Fibroblast of lung (primary cell): ENCODE results near the gene STX1B. TPM values are rescaled to one million over a fixed set of nuclear protein-coding genes. Genes with fewer than 3 reads are reported as not detected.

Experiments used
- DNase-seq, 2 donors: peaks; one replicate each; pipeline versions ENCODE4 v3.0.0 to v3.0.0-alpha.2; 2010; ENCODE audit warnings: low read depth in 2 of 2
- H2AFZ ChIP-seq: 2 replicates; pipeline ENCODE4 v1.5.1; 2012; ENCODE audit warnings: low read length, control low read depth, inconsistent platforms
- H3K27ac ChIP-seq: 2 replicates; pipeline ENCODE4 v1.5.1; 2011; ENCODE audit warnings: low read length, control low read depth; ENCODE audit not compliant: insufficient read depth
- H3K27me3 ChIP-seq: 2 replicates; pipeline ENCODE4 v1.5.1; 2011; ENCODE audit warnings: mild to moderate bottlenecking, low read length; ENCODE audit not compliant: control insufficient read depth, insufficient read depth
- H3K36me3 ChIP-seq: 2 replicates; pipeline ENCODE4 v1.5.1; 2011; ENCODE audit warnings: low read length; ENCODE audit not compliant: control insufficient read depth, insufficient read depth
- H3K4me1 ChIP-seq: 2 replicates; pipeline ENCODE4 v1.5.1; 2011; ENCODE audit warnings: low read length; ENCODE audit not compliant: control insufficient read depth, insufficient read depth; ENCODE audit errors: extremely low read depth
- H3K4me2 ChIP-seq: 2 replicates; pipeline ENCODE4 v1.5.1; 2011; ENCODE audit warnings: low read length, control low read depth; ENCODE audit not compliant: insufficient read depth; ENCODE audit errors: extremely low read depth
- H3K4me3 ChIP-seq, 4 experiments: fragments of 200-600 bp in 1 of 4; sonication (generic) in 1 of 4; replicated peaks in 1 of 4; 2 replicates each; pipeline ENCODE4 v1.5.1; 2011 to 2016; ENCODE audit warnings: low read length in 4 of 4, low read depth in 3 of 4, mild to moderate bottlenecking in 3 of 4, control low read depth in 2 of 4, inconsistent platforms in 1 of 4, mixed read lengths in 1 of 4; ENCODE audit not compliant: insufficient read depth in 1 of 4; ENCODE audit errors: control extremely low read depth in 1 of 4
- H3K79me2 ChIP-seq: 2 replicates; pipeline ENCODE4 v1.5.1; 2012; ENCODE audit warnings: mild to moderate bottlenecking, low read length, inconsistent platforms; ENCODE audit not compliant: control insufficient read depth, insufficient read depth
- H3K9ac ChIP-seq: 2 replicates; pipeline ENCODE4 v1.5.1; 2011; ENCODE audit warnings: mild to moderate bottlenecking, low read length, control low read depth; ENCODE audit not compliant: insufficient read depth
- H3K9me3 ChIP-seq: 2 replicates; pipeline ENCODE4 v1.5.1; 2012; ENCODE audit warnings: low read depth, low read length; ENCODE audit not compliant: control insufficient read depth, insufficient read depth
- H4K20me1 ChIP-seq: 2 replicates; pipeline ENCODE4 v1.5.1; 2011; ENCODE audit warnings: low read length; ENCODE audit not compliant: control insufficient read depth, insufficient read depth; ENCODE audit errors: extremely low read depth
- CTCF ChIP-seq, 2 donors: IDR thresholded peaks in 1 of 2; conservative IDR thresholded peaks in 1 of 2; 1 replicate in 1 of 2; 2 replicates in 1 of 2; pipeline ENCODE4 v1.5.1; 2011 to 2012; ENCODE audit warnings: low read length in 2 of 2, control low read depth in 1 of 2, inconsistent platforms in 1 of 2, low read depth in 1 of 2, mild to moderate bottlenecking in 1 of 2
- EZH2 ChIP-seq: IDR thresholded peaks from 2 replicates; pipeline ENCODE4 v1.5.1; 2012; ENCODE audit warnings: low read length, control low read depth, mild to moderate bottlenecking; ENCODE audit errors: missing control alignments
- polyA plus RNA-seq, 2 donors: library from polyadenylated mRNA; depleted of rRNA in 1 of 2; stranded (reverse) in 1 of 2; unstranded in 1 of 2; fragments of >200 nt; gene quantifications; 2 replicates each; pipeline ENCODE4 v1.2.1, GENCODE V29; 2011 to 2012; ENCODE audit warnings: missing spikeins in 1 of 2
- total RNA-seq: library from RNA; depleted of rRNA; stranded (reverse); fragments of >200 nt; gene quantifications from 2 replicates; pipeline ENCODE4 v1.2.1, GENCODE V29; 2014

The STX1B gene
- total and polyA plus RNA-seq, 2 donors (not counting 1 experiment from before 2014, with no cell fraction given) = 1.3 to 2.1 TPM

DNA sequence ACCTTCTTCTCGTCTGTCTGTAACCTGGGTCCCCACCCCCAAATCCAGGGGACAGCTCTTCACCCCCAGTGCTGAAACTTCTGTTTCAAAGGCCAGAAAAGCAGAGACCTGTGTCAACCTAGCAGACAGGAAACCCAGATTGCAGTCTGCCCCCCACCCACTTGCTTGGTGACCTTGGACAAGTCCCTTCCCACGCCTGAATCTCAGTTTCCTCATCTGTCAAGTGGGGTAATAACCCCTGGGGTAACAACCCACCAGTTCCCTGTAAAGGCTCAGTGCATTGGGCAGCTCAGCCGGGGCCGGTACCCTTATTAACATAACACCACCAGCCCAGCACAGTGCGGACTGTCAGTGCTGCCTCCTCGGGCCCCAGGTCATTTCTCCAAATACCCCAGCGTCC is 1.3 kb downstream of the STX1B start:
- Histone ChIP-seq H3K27me3 (peaks cover 7% of the 10 kb centered on the region), H2AFZ (no peak overlapping the region), H3K27ac (no peak overlapping the region), H3K36me3 (no peaks in the 10 kb centered on the region), H3K9ac (no peak overlapping the region), H4K20me1 (no peaks in the 10 kb centered on the region), H3K4me2 (peak overlapping the region; percentile 78), H3K79me2 (no peaks in the 10 kb centered on the region), H3K9me3 (no peaks in the 10 kb centered on the region), H3K4me1 (peaks cover 10% of the 10 kb centered on the region), H3K4me3 (no peak overlapping the region)
- TF ChIP-seq EZH2 (no peak), CTCF (conservative IDR thresholded peaks at IDR 0.05 in 1 of 2, IDR thresholded peaks at IDR 0.05 in 1 of 2; ENCODE audit: low read depth in 1 of 2, low read length in 2 of 2) (no peak)
- DNase-seq = no peak

DNA sequence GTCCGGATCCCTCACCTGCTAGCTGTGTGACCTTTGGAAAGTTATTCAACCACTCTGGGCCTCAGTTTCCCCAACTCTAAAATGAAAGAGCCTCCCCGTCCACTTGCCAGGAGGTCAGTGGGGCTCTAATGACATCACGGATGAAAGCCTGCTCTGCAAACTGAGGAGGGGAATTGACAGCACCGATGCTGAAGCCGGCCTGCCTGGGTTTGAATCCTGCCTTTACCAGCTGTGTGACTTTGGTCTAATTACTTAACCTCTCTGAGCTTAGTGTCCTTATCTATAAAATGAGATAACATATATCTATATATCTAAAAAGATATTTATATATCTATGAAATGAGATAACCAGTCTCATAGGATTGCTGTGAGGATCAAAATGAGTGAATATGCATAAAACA is 1.9 kb downstream of the STX1B start:
- Histone ChIP-seq H3K27ac (no peak overlapping the region), H3K79me2 (no peaks in the 10 kb centered on the region)

DNA sequence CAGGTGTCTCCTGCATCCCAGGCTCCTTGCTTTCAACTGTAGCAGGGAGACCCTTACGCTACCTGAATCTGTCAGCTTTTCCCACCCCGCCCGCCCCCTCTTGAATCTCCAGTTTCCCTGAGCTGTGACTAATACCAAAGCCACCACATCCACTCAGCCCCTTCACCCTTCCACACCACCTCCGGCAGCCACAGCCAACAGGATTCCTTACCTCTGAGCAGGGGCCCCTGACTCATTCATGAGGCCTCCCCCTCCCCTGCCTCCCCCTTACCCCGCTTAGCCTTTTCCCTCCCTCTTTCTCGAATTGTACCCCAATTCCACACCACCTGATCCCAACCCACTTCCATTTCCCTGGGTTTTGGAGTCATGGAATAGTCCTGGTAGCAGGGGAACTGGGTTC is 2.3 kb downstream of the STX1B start:
- TF ChIP-seq EZH2 (no peak), CTCF (conservative IDR thresholded peaks at IDR 0.05 in 1 of 2, IDR thresholded peaks at IDR 0.05 in 1 of 2; ENCODE audit: low read depth in 1 of 2, low read length in 2 of 2) (no peak)

More for the DNA sequence above, 1.9 kb downstream of the STX1B start:
- Histone ChIP-seq H2AFZ (no peak overlapping the region), H3K4me3 (no peak overlapping the region), H3K36me3 (no peaks in the 10 kb centered on the region), H3K9me3 (no peaks in the 10 kb centered on the region), H4K20me1 (no peaks in the 10 kb centered on the region), H3K9ac (no peak overlapping the region), H3K4me1 (peaks cover 10% of the 10 kb centered on the region), H3K27me3 (peaks cover 5% of the 10 kb centered on the region), H3K4me2 (no peak overlapping the region)
- no peak for DNase-seq
- no peak for TF ChIP-seq CTCF (conservative IDR thresholded peaks at IDR 0.05 in 1 of 2, IDR thresholded peaks at IDR 0.05 in 1 of 2; ENCODE audit: low read depth in 1 of 2, low read length in 2 of 2)
- TF ChIP-seq EZH2 = no peak

More for the DNA sequence above, 2.3 kb downstream of the STX1B start:
- Histone ChIP-seq H3K9ac (no peak overlapping the region), H2AFZ (no peak overlapping the region), H3K4me1 (peaks cover 10% of the 10 kb centered on the region), H4K20me1 (no peaks in the 10 kb centered on the region), H3K36me3 (no peaks in the 10 kb centered on the region), H3K4me3 (no peak overlapping the region), H3K27ac (no peak overlapping the region), H3K79me2 (no peaks in the 10 kb centered on the region), H3K27me3 (peaks cover 5% of the 10 kb centered on the region), H3K9me3 (no peaks in the 10 kb centered on the region), H3K4me2 (no peak overlapping the region)
- peak; percentile 39 to 94 for DNase-seq
